MM.1S (cell line): ENCODE results near the gene ESR2.

ENCODE experiments used
- DNase-seq: peaks from one replicate; pipeline ENCODE4 v3.0.0-alpha.2; 2015
- H2AFZ ChIP-seq: fragments of 300-600 bp; sonication (generic); 2 replicates; pipeline ENCODE4 v1.6.0; 2016; ENCODE audit warnings: antibody characterized with exemption, low read length
- H3F3A ChIP-seq: fragments of 300-600 bp; sonication (generic); 2 replicates; pipeline ENCODE4 v1.6.1; 2016; ENCODE audit warnings: mild to moderate bottlenecking, antibody characterized with exemption, low read length, moderate library complexity, mixed read lengths; ENCODE audit not compliant: insufficient read depth
- H3K27ac ChIP-seq: fragments of 300-600 bp; sonication (generic); 2 replicates; pipeline ENCODE4 v1.5.1; 2016; ENCODE audit warnings: mild to moderate bottlenecking, low read length
- H3K27me3 ChIP-seq: fragments of 300-600 bp; sonication (generic); replicated peaks from 2 replicates; pipeline ENCODE4 v1.6.0; 2016; ENCODE audit warnings: low read length; ENCODE audit not compliant: insufficient read depth
- H3K36me3 ChIP-seq: fragments of 300-600 bp; sonication (generic); replicated peaks from 2 replicates; pipeline ENCODE4 v1.6.1; 2016; ENCODE audit warnings: mild to moderate bottlenecking, low read length, mixed read lengths; ENCODE audit not compliant: insufficient read depth
- H3K4me1 ChIP-seq: fragments of 300-600 bp; sonication (generic); 2 replicates; pipeline ENCODE4 v1.6.1; 2016; ENCODE audit warnings: low read length, mixed read lengths
- H3K4me2 ChIP-seq: fragments of 300-600 bp; sonication (generic); 2 replicates; pipeline ENCODE4 v1.6.0; 2016; ENCODE audit warnings: low read depth, low read length
- H3K4me3 ChIP-seq: fragments of 300-600 bp; sonication (generic); 2 replicates; pipeline ENCODE4 v1.5.1; 2016; ENCODE audit warnings: low read length, mixed read lengths
- H3K79me2 ChIP-seq: fragments of 300-600 bp; sonication (generic); 2 replicates; pipeline ENCODE4 v1.6.1; 2016; ENCODE audit warnings: mixed run types, low read length, mixed read lengths
- H3K9ac ChIP-seq: fragments of 300-600 bp; sonication (generic); 2 replicates; pipeline ENCODE4 v1.6.1; 2016; ENCODE audit warnings: low read length, mixed read lengths
- H3K9me2 ChIP-seq: fragments of 300-600 bp; sonication (generic); replicated peaks from 2 replicates; pipeline ENCODE4 v1.6.1; 2016; ENCODE audit warnings: mild to moderate bottlenecking, low read length, mixed read lengths; ENCODE audit not compliant: insufficient read depth
- H3K9me3 ChIP-seq: fragments of 300-600 bp; sonication (generic); replicated peaks from 2 replicates; pipeline ENCODE4 v1.6.1; 2016; ENCODE audit warnings: mild to moderate bottlenecking, low read length, mixed read lengths; ENCODE audit not compliant: insufficient read depth
- H4K20me1 ChIP-seq: fragments of 300-600 bp; sonication (generic); 2 replicates; pipeline ENCODE4 v1.6.1; 2016; ENCODE audit warnings: mild to moderate bottlenecking, low read length, moderate library complexity, mixed read lengths; ENCODE audit not compliant: insufficient read depth
- EZH2 ChIP-seq: fragments of 300-600 bp; sonication (generic); optimal IDR thresholded peaks from 2 replicates; pipeline ENCODE3; 2017; ENCODE audit warnings: low read depth, mild to moderate bottlenecking, antibody characterized with exemption, low read length, mixed read lengths
- EZH2phosphoT487 ChIP-seq: fragments of 300-600 bp; sonication (generic); IDR thresholded peaks from 2 replicates; pipeline ENCODE4 v1.6.1; 2018; ENCODE audit warnings: antibody characterized with exemption, low read length
- TF ChIP-seq, protein P1 (sequence below): fragments of 300-600 bp; sonication (generic); IDR thresholded peaks from 2 replicates; pipeline ENCODE4 v1.5.1; 2016; ENCODE audit warnings: antibody characterized with exemption, low read length, mixed read lengths

Gene ESR2

DNA sequence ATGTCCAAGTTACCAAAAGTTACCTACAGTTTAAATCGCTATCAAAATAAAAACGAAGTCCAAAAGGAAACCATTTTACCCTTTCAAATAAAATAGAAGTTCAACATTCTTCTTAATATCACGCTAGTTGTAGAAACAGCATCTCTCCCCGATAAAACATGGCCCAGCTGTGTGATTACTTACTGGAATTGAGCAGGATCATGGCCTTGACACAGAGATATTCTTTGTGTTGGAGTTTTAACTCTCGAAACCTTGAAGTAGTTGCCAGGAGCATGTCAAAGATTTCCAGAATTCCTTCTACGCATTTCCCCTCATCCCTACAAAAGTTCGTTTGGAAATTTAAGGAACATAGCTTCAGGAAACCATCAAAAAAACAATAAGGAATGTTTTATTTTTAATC, 44.8 kb downstream of the ESR2 start:
- TF ChIP-seq EZH2, result no peak
- TF ChIP-seq, protein P1, sequence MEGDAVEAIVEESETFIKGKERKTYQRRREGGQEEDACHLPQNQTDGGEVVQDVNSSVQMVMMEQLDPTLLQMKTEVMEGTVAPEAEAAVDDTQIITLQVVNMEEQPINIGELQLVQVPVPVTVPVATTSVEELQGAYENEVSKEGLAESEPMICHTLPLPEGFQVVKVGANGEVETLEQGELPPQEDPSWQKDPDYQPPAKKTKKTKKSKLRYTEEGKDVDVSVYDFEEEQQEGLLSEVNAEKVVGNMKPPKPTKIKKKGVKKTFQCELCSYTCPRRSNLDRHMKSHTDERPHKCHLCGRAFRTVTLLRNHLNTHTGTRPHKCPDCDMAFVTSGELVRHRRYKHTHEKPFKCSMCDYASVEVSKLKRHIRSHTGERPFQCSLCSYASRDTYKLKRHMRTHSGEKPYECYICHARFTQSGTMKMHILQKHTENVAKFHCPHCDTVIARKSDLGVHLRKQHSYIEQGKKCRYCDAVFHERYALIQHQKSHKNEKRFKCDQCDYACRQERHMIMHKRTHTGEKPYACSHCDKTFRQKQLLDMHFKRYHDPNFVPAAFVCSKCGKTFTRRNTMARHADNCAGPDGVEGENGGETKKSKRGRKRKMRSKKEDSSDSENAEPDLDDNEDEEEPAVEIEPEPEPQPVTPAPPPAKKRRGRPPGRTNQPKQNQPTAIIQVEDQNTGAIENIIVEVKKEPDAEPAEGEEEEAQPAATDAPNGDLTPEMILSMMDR, result no peak
- no peak for TF ChIP-seq EZH2phosphoT487
- no peak for DNase-seq
- Histone ChIP-seq H3K27me3 (no peaks in the 10 kb centered on the region), H3K79me2 (no peaks in the 10 kb centered on the region), H3K9me2 (no peaks in the 10 kb centered on the region), H3K9me3 (no peaks in the 10 kb centered on the region), H3K27ac (no peak overlapping the region), H3K4me3 (no peak overlapping the region), H3K36me3 (no peaks in the 10 kb centered on the region), H3K4me1 (no peaks in the 10 kb centered on the region), H3F3A (no peaks in the 10 kb centered on the region), H3K9ac (no peak overlapping the region), H3K4me2 (no peak overlapping the region), H2AFZ (no peak overlapping the region), H4K20me1 (no peaks in the 10 kb centered on the region)

DNA sequence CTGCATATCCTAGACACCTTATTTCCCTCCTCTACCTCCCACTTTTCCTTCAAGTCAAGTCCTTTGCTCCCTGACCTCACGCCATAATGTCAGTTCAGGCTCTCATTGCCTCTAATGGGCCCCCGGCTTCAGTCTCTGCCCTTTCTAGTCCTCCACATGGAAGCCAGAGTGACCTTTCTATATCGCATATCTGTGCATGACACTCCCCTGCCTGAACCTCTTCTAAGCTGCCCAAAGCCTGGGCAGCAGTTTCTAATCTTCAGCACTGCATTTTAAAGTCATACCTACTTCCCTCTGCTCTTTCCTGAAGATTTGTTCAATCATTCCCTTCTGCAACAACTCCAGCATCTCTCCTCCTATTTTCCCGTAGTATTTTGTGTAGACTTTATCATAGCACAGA, 45.5 kb downstream of the ESR2 start:
- no peaks in the 10 kb centered on the region for H3K79me2 ChIP-seq
- no peaks in the 10 kb centered on the region for H3K9me3 ChIP-seq
- no peaks in the 10 kb centered on the region for H4K20me1 ChIP-seq
- no peaks in the 10 kb centered on the region for H3K9me2 ChIP-seq
- H3K4me2 ChIP-seq, result no peak overlapping the region
- H3K36me3 ChIP-seq, result no peaks in the 10 kb centered on the region
- H3K27ac ChIP-seq, result no peak overlapping the region
- H3K9ac ChIP-seq, result no peak overlapping the region
- H3F3A ChIP-seq, result no peaks in the 10 kb centered on the region
- TF ChIP-seq EZH2phosphoT487 (no peak), EZH2 (no peak)
- TF ChIP-seq, protein P1, result no peak
- no peak overlapping the region for H2AFZ ChIP-seq
- H3K4me1 ChIP-seq, result no peaks in the 10 kb centered on the region
- H3K4me3 ChIP-seq, result no peak overlapping the region
- no peaks in the 10 kb centered on the region for H3K27me3 ChIP-seq
- DNase-seq, result no peak

DNA sequence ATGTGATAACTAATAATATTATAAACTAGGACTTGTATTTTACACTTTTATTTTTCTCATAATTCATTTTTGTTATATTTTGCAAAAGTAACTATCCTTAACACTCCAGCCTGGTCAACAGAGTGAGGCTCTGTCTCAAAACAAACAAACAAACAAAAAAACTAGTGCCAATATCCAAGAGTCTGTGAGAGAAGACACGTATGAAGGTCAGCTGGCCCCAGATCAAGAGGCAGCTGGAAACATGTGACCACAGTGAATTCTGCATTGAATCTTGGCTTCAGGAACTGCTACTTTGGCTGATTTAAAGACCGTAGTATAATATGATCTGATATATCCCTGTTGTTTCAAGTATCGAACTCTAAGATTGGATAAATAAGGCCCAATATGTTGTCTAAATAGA, 47.0 kb downstream of the ESR2 start:
- no peaks in the 10 kb centered on the region for H3F3A ChIP-seq
- no peaks in the 10 kb centered on the region for H3K9me2 ChIP-seq
- H3K4me3 ChIP-seq, result no peak overlapping the region
- H4K20me1 ChIP-seq, result no peaks in the 10 kb centered on the region
- H2AFZ ChIP-seq, result no peak overlapping the region
- H3K79me2 ChIP-seq, result no peaks in the 10 kb centered on the region
- H3K9me3 ChIP-seq, result no peaks in the 10 kb centered on the region
- no peak overlapping the region for H3K27ac ChIP-seq
- no peak overlapping the region for H3K9ac ChIP-seq
- H3K4me1 ChIP-seq, result no peaks in the 10 kb centered on the region
- no peak overlapping the region for H3K4me2 ChIP-seq
- H3K36me3 ChIP-seq, result no peaks in the 10 kb centered on the region
- TF ChIP-seq EZH2phosphoT487 (no peak), EZH2 (no peak)
- DNase-seq, result no peak
- H3K27me3 ChIP-seq, result no peaks in the 10 kb centered on the region

DNA sequence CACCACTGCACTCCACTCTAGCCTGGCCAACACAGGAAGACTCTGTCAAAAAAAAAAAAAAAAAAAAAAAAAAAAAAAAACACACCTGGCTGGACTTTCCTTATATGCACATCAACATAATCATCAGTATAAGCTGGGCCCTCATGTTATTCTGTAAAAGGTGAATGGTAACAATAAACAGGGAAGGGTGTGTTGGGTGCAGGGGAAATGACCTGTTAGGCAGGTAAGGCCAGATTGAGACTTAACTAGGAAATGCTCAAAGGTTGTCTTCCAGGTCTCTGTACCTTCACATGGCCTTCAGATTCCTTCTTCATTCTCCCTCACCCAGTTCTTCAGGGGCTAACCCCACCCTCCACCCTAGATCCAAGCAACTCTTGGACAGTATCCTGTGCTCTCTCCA, 47.5 kb downstream of the ESR2 start:
- Histone ChIP-seq H3K27ac (no peak overlapping the region), H3K36me3 (no peaks in the 10 kb centered on the region), H3F3A (no peaks in the 10 kb centered on the region)

More for the DNA sequence above, 47.5 kb downstream of the ESR2 start:
- Histone ChIP-seq H3K4me1 (no peaks in the 10 kb centered on the region), H3K79me2 (no peaks in the 10 kb centered on the region), H2AFZ (no peak overlapping the region), H3K4me2 (no peak overlapping the region), H3K9ac (no peak overlapping the region), H4K20me1 (no peaks in the 10 kb centered on the region), H3K9me2 (no peaks in the 10 kb centered on the region), H3K4me3 (no peak overlapping the region), H3K27me3 (no peaks in the 10 kb centered on the region), H3K9me3 (no peaks in the 10 kb centered on the region)
- DNase-seq, result no peak
- TF ChIP-seq EZH2, result no peak
